Glomerular visceral epithelial cell (primary cell): ENCODE measurements around the gene CNP.
A peak's percentile ranks its signal among the peaks of the same experiment; 100 is the strongest.

ENCODE experiments used
- DNase-seq: peaks from one replicate; pipeline ENCODE4 v3.0.0-alpha.2; 2016; ENCODE audit errors: extremely low spot score

CNP gene

DNA sequence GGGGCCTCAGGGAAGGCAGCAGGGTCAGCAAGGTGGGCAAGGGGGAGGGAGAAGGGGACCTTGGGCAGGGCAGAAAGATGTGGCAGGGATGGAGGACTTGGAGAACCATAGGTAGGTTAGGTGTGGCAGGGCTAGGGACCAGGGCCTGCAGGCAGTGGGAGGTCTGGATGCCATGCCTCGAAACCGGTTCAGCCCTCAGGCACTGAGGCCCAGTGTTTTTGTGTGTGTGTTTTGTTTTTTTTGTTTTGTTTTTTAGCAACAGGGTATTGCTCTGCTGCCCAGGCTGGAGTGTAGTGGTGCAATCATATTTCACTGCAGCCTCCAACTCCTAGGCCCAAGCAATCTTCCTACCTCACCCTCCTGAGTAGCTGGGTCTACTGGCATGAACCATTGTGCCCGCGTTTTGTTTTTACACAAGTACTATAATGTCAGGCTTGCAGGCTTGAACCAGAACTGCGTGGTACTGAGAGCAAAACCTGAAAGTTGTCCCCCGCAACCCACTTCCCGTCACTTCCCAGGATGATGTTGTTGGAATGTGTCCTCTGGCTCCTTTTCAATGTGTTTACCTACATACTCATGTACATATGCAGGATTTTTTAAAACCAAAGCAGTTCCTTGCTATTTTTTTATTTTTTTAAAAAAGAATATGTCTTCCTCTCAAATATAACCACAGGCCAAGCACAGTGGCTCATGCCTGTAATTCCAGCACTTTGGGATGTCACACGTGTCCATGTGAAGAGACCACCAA is 23.8 kb upstream of the CNP start:
- DNase-seq, result no peak

DNA sequence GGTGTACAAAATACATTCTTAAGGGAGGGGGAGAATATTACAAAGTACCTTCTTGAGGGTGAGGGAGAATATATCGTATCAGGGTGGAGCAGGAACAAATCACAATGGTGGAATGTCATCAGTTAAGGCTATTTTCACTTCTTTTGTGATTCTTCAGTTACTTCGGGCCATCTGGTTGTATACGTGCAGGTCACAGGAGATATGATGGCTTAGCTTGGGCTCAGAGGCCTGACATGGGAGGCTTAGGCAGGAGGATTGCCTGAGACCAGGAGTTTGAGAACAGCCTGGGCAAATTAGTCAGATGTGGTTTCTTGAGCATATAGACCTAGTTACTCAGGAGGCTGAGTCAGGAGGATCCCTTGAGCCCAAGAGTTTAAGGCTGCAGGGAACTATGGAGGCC is 23.1 kb upstream of the CNP start:
- no peak for DNase-seq

- DNase-seq, result no peak
These were observed 21.7 kb upstream of the CNP start for GRCh38 chr17:41944943-41945342.

- DNase-seq, result no peak
These were observed 17.7 kb upstream of the CNP start for GRCh38 chr17:41948762-41949460.

DNA sequence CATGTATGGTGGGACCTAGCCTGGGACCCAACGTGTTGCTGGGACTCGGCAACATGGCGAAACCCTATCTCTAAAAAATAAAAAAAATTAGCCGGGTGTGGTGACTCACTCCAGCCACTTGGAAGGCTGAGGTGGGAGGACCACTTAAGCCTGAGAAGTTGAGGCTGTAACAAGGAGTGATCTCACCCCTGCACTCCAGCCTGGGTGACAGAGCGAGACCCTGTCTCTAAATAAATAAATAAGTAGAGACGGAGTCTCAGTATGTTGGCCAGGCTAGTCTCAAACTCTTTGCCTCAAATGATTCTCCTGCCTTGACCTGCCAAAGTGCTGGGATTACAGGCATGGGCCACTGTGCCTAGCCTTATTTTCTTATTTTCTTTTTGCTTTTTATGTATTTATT is 10.1 kb upstream of the CNP start:
- DNase-seq, result no peak

GRCh38 chr17:41957031-41957868 is 9.3 kb upstream of the CNP start:
- peak; percentile 65 for DNase-seq

DNA sequence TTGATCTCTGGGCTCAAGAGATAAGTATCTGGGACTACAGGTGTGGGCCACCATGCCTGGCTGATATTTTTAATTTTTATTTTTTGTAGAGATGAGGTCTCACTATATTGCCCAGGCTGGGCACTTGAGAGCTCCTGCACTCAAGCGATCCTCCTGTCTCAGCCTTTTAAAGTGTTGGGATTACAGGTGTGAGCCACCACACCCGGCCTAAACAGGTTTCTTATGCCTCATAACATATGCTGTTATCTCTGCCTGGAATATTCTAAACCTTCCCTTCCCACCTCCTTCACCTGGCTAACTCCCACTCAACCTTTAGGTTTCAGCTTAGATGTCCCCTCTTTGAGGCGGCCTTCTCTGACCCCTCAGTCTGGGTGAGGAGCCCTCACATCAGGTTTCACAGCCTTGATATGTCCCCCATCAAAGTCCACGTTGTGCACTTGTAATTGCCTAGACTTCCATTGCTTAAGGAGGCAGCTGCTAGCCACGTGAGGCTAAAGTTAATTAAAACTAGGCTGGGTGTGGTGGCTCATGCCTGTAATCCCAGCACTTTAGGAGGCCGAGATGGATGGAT is 8.6 kb upstream of the CNP start:
- DNase-seq, result no peak

DNA sequence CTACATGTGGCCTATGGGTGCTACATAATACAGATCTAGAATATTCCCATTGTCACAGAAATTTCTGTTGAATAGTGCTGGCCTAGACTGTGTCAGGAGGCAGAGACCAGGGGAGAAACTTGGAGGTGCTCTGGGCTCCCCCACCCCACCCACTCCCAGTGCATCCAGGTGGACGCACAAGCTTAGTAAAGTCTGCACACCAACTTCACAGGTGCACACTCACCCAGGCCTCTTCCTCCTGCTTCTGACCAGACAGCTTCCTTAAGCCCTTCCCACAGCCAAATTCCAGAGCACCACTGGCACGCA is 7.6 kb upstream of the CNP start:
- no peak for DNase-seq

DNA sequence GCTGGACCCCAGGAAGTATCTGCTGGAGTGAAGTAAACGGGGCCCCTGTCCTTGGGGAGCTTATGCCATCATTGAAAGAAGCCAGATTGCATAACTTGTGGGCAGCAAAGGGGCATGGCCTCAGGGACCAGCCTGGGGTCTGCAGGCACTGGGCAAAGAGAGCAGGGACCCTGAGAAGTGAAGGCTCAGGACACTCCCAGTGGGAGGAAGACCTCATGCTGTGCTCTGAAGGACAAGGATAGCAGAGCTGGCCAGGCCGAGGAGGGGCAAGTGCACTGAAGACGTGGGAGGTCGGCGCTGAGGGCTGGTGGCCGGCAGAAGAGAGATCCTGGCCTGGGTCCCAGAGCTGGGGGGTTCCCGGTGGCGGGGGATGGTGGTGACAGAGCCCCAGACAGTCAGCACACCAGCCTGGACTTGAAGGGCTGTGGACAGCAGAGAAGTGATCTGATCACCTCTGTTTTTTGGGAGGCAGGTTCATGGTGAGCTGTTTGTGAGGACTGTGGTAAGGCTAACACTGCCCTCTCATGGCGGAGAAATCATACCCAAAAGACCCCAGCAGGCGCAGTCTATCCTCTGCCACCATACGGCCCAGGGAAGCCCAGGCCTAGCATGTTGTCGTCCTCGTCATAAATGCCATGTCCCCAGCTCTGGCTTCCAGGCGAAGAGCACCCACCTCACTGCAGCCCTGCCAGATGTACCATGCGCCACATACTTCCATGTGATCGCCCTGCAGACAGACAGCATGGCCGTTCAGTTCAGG is 7.1 kb upstream of the CNP start:
- DNase-seq, result peak; percentile 86

- no peak for DNase-seq
These were observed 4.5 kb upstream of the CNP start for GRCh38 chr17:41962111-41962510.

DNA sequence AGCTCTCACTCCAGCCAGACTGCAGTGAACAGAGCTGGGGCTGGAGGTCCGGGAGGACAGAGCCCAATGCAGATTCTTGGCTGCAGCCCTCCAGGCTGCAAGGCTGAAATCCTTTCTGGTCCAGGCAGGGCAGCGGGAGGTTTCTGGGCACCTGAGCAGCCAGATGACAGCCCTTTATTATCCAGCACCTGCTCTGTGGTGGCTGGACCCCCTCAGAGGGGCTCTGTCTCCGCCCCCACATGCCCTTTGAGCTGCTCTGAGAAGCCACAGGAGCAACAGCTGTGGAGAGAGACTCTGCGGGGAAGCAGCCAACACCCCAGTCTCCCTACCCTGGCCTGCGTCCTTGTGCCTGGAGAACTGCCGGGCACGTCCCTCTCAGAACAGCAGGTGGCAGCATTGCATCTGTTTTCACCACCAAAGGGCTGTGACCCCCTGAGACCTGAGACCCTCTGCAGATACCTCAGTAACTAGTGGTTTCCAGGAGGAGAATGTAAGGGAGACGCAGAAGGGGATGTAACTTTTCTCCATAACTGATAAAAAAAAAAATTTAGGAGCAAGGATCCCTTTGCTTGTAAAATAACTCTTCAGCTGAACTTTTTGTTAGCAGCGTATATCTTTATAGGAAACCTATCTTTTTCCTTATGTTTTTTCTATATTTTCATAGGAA is 3.7 kb upstream of the CNP start:
- DNase-seq, result peak; percentile 62

- peak; percentile 68 for DNase-seq
These were observed 717 bp upstream of the CNP start for GRCh38 chr17:41965694-41966462.

- DNase-seq, result peak; percentile 28
These were observed 736 bp downstream of the CNP start for GRCh38 chr17:41967141-41967920.

- no peak for DNase-seq
These were observed 1.5 kb downstream of the CNP start for GRCh38 chr17:41967921-41968578.

- DNase-seq, result no peak
These were observed 2.1 kb downstream of the CNP start for GRCh38 chr17:41968676-41969075.

DNA sequence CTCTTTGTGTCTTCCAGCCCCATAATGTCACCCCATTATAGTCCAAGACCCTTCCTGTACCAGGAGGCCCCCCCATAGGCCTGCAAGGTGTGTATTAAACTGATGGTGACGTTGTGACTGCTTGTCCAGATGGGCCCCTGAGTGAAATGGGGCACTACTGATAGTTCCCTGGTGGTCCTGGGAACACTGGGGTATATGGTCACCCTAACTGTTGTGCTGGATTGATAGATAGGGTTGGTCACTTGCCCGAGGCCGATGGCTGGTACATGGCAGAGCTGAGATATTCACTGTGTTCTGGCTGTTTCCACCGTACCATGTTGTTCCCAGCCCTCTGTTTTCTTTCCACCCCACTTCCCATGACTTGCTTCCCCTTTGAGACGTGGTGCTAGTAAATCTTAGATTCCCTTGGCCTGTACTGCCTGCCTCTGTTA is 4.3 kb downstream of the CNP start:
- DNase-seq, result no peak

- no peak for DNase-seq
These were observed 5.3 kb downstream of the CNP start for GRCh38 chr17:41971721-41972523.
